Measurements from ENCODE around the gene MPHOSPH9. TPM values are rescaled to one million over a fixed set of nuclear protein-coding genes. Genes with fewer than 3 reads are reported as not detected.

The MPHOSPH9 gene
- total and polyA plus RNA-seq, 2 of the 4 experiments (the other 2 are of a cell fraction): 7.6 to 17.0 TPM

DNA sequence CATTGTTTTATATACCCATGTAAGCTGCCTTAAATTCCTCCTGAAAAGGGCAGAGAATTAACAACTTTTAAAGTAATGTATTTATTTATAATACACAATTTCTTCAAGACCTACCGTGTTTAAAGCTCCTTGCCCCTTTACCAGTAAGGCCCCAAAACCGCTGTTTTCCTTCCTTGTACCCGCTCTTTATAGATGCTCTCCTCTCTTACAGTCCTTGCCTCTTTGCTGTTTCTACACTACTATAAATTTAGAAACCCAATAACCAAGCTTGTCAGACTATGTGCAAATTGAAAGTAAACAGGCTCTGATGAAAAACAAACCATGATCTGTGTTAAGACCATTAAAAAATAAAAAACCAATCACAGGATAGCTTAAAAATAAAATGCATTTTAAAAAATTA is 3.9 kb downstream of the MPHOSPH9 start:
- H4K5ac ChIP-seq (ENCODE audit: low read depth, low read length): no peak overlapping the region
- ChIA-PET CTCF (interaction anchor here (0.5 kb wide), 1 partner anchor 189 kb away, joined by 3 read pairs; no protein-coding TSS in a partner anchor), POLR2A (ENCODE audit: unreplicated experiment) (no interaction called here)
- H4K8ac ChIP-seq (ENCODE audit: low read depth in 2 of 2, low read length in 2 of 2): no peak overlapping the region
- H3K79me1 ChIP-seq (ENCODE audit: low read depth in 1 of 2, low read length in 2 of 2): peaks cover 33 to 55% of the 10 kb centered on the region in 2 experiments
- H3K4me2 ChIP-seq (ENCODE audit: low read depth, low read length): 0 out of 2 replicates have a peak overlapping the region, but pooled peaks have one; percentile 19
- 0 out of 2 replicates have a peak, but pooled peaks cover 4% of the 10 kb centered on the region for H3K36me3 ChIP-seq (ENCODE audit: control insufficient read depth, insufficient read depth, low read length)
- H2BK20ac ChIP-seq (ENCODE audit: low read depth, low read length): no peak overlapping the region
- no peak overlapping the region for H3K14ac ChIP-seq (replicated peaks; ENCODE audit: low read depth, low read length)
- in situ Hi-C loops (cut with MboI; ENCODE audit: low sequenced_read_pairs): no loop called here
- H4K91ac ChIP-seq (ENCODE audit: insufficient read depth, low read depth, low read length): no peak overlapping the region
- no peak for DNase-seq
- H2AK5ac ChIP-seq (ENCODE audit: low read depth, low read length): no peak overlapping the region
- no peak overlapping the region for H3K9ac ChIP-seq (ENCODE audit: low read depth, low read length)
- H3K4me3 ChIP-seq (ENCODE audit: insufficient read depth, low read depth, low read length): no peak overlapping the region
- H3K27ac ChIP-seq (ENCODE audit: insufficient read depth, low read length): no peak overlapping the region
- no peak overlapping the region for H2AFZ ChIP-seq (replicated peaks; ENCODE audit: low read length, poor library complexity)
- H3K23ac ChIP-seq (ENCODE audit: low read depth, low read length): no peak overlapping the region
- peaks cover 3% of the 10 kb centered on the region for H3K4me1 ChIP-seq (ENCODE audit: control insufficient read depth, insufficient read depth, low read length)
- no peak overlapping the region for H2BK120ac ChIP-seq (ENCODE audit: low read depth, low read length)
- no peaks in the 10 kb centered on the region; the same call in 1 of the 2 replicates for H4K20me1 ChIP-seq (ENCODE audit: insufficient read depth, low read length)
- H2BK15ac ChIP-seq (ENCODE audit: low read depth, low read length): no peak overlapping the region
- 83% methylated on average over 2 of the region's 3 CpGs; no CpG with 5 or more reads in 1 of the 2 experiments for WGBS, 2 experiments (ENCODE audit: extremely low coverage in 2 of 2, insufficient read length in 1 of 2)
- no peak overlapping the region for H3K56ac ChIP-seq (ENCODE audit: extremely low read depth, insufficient read depth, low read length)
- no peaks in the 10 kb centered on the region for H3K9me3 ChIP-seq (ENCODE audit: control insufficient read depth, insufficient read depth, low read length)
- dilution Hi-C loops (cut with HindIII; ENCODE audit: low sequenced_read_pairs, unreplicated experiment): loop anchor here (25.0 kb wide), 1 partner anchor 242 kb away; the partner anchor contains the start of genes ARL6IP4 and OGFOD2
- no peaks in the 10 kb centered on the region for H3K27me3 ChIP-seq (ENCODE audit: control insufficient read depth, insufficient read depth, low read length)
- BruUV-seq (replicated peaks): no TSS peak
- peaks cover 4% of the 10 kb centered on the region for H3K9me1 ChIP-seq (ENCODE audit: insufficient read depth, low read length)
- no peak overlapping the region for H3K18ac ChIP-seq (ENCODE audit: low read depth, low read length)
- ATAC-seq (ENCODE audit: low read depth): no peak
- intact Hi-C loops (cut with micrococcal nuclease): no loop called here
- TF ChIP-seq CHD1 (IDR thresholded peaks at IDR 0.05; ENCODE audit: low read depth, low read length) (no peak), CEBPB (IDR thresholded peaks at IDR 0.05; ENCODE audit: low read depth, low read length) (no peak), MAFK (IDR thresholded peaks at IDR 0.05; ENCODE audit: low read depth, low read length) (no peak), POLR2A (IDR thresholded peaks at IDR 0.05; ENCODE audit: low read depth, low read length) (no peak), USF2 (IDR thresholded peaks at IDR 0.05; ENCODE audit: low read depth, low read length) (no peak), BHLHE40 (IDR thresholded peaks at IDR 0.05; ENCODE audit: low read depth, low read length) (no peak), SMC3 (IDR thresholded peaks at IDR 0.05; ENCODE audit: low read depth, low read length) (no peak), MAZ (IDR thresholded peaks at IDR 0.05; ENCODE audit: borderline replicate concordance, low read depth, low read length) (no peak), RCOR1 (IDR thresholded peaks at IDR 0.05; ENCODE audit: insufficient replicate concordance, low read length) (no peak), CTCF (conservative IDR thresholded peaks at IDR 0.05; ENCODE audit: low read depth, low read length) (no peak)
- TF ChIP-seq, protein P1, sequence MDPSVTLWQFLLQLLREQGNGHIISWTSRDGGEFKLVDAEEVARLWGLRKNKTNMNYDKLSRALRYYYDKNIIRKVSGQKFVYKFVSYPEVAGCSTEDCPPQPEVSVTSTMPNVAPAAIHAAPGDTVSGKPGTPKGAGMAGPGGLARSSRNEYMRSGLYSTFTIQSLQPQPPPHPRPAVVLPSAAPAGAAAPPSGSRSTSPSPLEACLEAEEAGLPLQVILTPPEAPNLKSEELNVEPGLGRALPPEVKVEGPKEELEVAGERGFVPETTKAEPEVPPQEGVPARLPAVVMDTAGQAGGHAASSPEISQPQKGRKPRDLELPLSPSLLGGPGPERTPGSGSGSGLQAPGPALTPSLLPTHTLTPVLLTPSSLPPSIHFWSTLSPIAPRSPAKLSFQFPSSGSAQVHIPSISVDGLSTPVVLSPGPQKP (IDR thresholded peaks at IDR 0.05; ENCODE audit: borderline replicate concordance, low read depth, low read length): no peak
- no peak overlapping the region for H2BK5ac ChIP-seq (ENCODE audit: low read depth, low read length, poor library complexity, severe bottlenecking)
- H2AK9ac ChIP-seq (replicated peaks; ENCODE audit: low read depth, low read length, poor library complexity): no peak overlapping the region
- no peak overlapping the region for H3K4ac ChIP-seq (ENCODE audit: low read depth, low read length)

Measured in IMR-90 (cell line).